Choroid plexus epithelial cell (primary cell): ENCODE data around the gene RAB33A.
A peak's percentile ranks its signal among the peaks of the same experiment; 100 is the strongest.

Experiments
- DNase-seq: peaks from one replicate; pipeline ENCODE4 v3.0.0-alpha.2; 2010; ENCODE audit warnings: low read depth
- H3K4me3 ChIP-seq: 2 replicates; pipeline ENCODE4 v1.5.1; 2011; ENCODE audit warnings: low read depth, mild to moderate bottlenecking, control low read depth, low read length, moderate library complexity
- TF ChIP-seq, protein P1 (sequence below): conservative IDR thresholded peaks from 2 replicates; pipeline ENCODE4 v1.5.1; 2011; ENCODE audit warnings: low read depth, mild to moderate bottlenecking, control low read depth, inconsistent platforms, low read length, moderate library complexity

RAB33A gene

DNA sequence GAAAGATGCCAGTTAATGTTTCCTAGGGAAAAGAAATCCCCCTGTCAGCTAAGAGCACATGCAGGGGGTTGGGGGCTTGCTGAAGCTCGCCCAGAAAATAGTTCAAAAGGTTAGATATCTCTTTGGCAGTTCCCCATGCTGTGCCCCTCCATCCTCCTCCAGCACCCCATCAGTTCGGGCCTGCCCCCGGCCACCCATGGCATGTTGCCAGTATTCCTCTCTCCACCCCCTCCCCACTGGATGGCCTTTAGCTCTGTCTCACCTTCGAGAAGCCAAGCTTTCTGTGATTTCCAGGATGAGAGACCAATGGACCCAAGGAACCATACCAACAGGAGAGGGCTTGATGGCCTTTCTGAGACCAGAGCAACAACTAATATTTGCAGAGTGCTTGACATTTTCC lies 5.2 kb downstream of the RAB33A start:
- H3K4me3 ChIP-seq, result no peak overlapping the region
- DNase-seq, result no peak
- TF ChIP-seq, protein P1, sequence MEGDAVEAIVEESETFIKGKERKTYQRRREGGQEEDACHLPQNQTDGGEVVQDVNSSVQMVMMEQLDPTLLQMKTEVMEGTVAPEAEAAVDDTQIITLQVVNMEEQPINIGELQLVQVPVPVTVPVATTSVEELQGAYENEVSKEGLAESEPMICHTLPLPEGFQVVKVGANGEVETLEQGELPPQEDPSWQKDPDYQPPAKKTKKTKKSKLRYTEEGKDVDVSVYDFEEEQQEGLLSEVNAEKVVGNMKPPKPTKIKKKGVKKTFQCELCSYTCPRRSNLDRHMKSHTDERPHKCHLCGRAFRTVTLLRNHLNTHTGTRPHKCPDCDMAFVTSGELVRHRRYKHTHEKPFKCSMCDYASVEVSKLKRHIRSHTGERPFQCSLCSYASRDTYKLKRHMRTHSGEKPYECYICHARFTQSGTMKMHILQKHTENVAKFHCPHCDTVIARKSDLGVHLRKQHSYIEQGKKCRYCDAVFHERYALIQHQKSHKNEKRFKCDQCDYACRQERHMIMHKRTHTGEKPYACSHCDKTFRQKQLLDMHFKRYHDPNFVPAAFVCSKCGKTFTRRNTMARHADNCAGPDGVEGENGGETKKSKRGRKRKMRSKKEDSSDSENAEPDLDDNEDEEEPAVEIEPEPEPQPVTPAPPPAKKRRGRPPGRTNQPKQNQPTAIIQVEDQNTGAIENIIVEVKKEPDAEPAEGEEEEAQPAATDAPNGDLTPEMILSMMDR, result no peak

DNA sequence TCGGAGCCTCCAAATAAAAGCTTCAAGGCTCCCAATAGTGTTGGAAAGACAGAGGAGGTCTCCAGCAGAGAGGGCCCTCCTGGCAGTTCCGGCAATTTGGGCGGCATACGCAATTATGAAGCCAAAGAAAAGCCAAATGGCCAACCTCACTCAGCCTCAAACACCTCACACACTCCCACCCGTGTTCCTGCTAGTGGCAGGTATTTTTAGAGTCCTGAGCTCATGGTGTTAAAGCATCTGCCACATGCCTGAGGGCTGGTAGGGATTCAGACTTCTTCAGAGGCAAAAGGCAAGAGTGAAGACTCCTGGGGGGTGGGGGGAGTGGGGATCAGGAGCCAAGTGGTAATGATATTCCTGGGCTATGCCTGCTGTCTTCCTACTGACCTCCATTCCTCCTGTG lies 7.4 kb downstream of the RAB33A start:
- no peak overlapping the region for H3K4me3 ChIP-seq
- no peak for DNase-seq
- TF ChIP-seq, protein P1, result no peak

- DNase-seq, result peak; percentile 40
- no peak overlapping the region for H3K4me3 ChIP-seq
- TF ChIP-seq, protein P1, result no peak
Measured at GRCh38 chrX:130179579-130180215, 7.9 kb downstream of the RAB33A start.

DNA sequence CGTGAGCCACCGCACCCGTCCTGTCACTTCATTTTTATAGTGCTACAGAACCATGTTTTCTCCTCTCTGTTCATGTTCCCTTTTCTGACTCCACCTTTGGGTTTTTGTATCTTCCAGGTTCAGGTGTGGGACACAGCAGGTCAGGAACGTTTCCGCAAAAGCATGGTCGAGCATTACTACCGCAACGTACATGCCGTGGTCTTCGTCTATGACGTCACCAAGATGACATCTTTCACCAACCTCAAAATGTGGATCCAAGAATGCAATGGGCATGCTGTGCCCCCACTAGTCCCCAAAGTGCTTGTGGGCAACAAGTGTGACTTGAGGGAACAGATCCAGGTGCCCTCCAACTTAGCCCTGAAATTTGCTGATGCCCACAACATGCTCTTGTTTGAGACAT lies 12.4 kb downstream of the RAB33A start:
- DNase-seq, result no peak
- TF ChIP-seq, protein P1, result no peak
- no peak overlapping the region for H3K4me3 ChIP-seq

GRCh38 chrX:130184857-130185256 lies 13.1 kb downstream of the RAB33A start:
- DNase-seq, result no peak
- no peak overlapping the region for H3K4me3 ChIP-seq
- TF ChIP-seq, protein P1, result no peak

GRCh38 chrX:130186651-130187050 lies 14.9 kb downstream of the RAB33A start:
- TF ChIP-seq, protein P1, result no peak
- no peak for DNase-seq

DNA sequence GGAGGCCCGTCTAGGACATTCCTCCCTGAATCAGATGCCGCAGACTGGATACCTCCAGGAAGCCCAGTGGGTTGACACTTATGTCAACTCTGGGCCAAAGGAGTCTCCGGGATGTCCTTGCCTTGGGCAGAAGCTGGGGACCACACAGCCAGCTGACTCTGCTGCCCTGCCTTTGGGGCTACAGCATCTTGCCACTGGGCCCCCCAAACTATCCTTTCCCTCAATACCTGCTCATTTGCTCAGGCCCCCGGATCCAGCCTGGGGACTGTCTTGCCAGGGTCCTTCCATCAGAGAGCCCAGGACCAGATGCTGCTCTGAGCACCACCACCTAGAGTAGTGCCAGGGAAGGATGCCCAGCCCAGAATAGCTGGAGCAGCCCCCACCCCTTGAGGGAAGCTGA lies 19.0 kb downstream of the RAB33A start:
- TF ChIP-seq, protein P1, result no peak
- no peak for DNase-seq
- H3K4me3 ChIP-seq, result no peak overlapping the region

More at GRCh38 chrX:130186651-130187050, 14.9 kb downstream of the RAB33A start:
- H3K4me3 ChIP-seq, result no peak overlapping the region
